IMR-90 (cell line): ENCODE results near the gene CCDC69.

Source experiments
- CEBPB ChIP-seq: IDR thresholded peaks from 2 replicates; pipeline ENCODE4 v1.6.1; 2012; ENCODE audit warnings: low read depth, low read length, improper control_type of control experiment
- CTCF ChIP-seq: conservative IDR thresholded peaks from 2 replicates; pipeline ENCODE4 v1.5.1; 2012; ENCODE audit warnings: mild to moderate bottlenecking, low read depth, low read length, improper control_type of control experiment
- FOS ChIP-seq: fragments of 150-350 bp; IDR thresholded peaks from 2 replicates; pipeline ENCODE4 v1.6.1; 2016; ENCODE audit warnings: low read depth, low read length
- POLR2A ChIP-seq: IDR thresholded peaks from 2 replicates; pipeline ENCODE4 v1.6.1; 2012; ENCODE audit warnings: mild to moderate bottlenecking, low read depth, low read length

DNA sequence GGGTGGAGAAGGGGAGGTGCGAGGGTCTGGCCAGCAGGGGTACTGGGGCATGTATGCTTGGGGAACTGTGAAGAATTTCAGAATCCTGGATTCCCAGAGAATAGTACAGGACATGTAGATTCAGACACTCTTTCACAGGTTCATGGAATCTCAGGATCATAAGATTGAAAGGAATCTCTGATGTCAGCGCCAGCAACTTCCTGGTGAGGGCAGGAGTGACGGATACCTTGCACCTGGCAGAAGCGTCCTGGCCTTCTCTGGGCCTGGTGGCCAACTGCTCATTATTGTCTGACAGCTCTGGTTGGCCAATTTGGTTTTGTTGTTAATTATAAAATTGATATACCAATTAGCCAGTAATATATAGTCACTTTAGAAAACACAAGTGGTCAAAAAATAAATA is 36.0 kb upstream of the CCDC69 start:
- TF ChIP-seq CTCF (no peak), POLR2A (no peak), CEBPB (no peak), FOS (no peak)
